K562 (cell line): ENCODE results near the gene FEN1. TPM values are rescaled to one million over a fixed set of nuclear protein-coding genes. Genes with fewer than 3 reads are reported as not detected.

ENCODE experiments used
- CBFA2T3 ChIP-seq: fragments of 450-650 bp; IDR thresholded peaks from 2 replicates; pipeline ENCODE4 v1.6.1; 2017
- CHD4 ChIP-seq: fragments of 200-600 bp; sonication (generic); IDR thresholded peaks from 3 replicates; pipeline ENCODE4 v1.6.1; 2012; ENCODE audit warnings: low read depth, mild to moderate bottlenecking, mixed read lengths, low read length, inconsistent platforms; ENCODE audit not compliant: insufficient read depth, insufficient replicate concordance, poor library complexity, severe bottlenecking
- CXXC5 ChIP-seq: fragments of 250-450 bp; sonication (Bioruptor Pico); IDR thresholded peaks from 2 replicates; pipeline ENCODE4 v1.8.0; 2022; ENCODE audit warnings: inconsistent platforms, mild to moderate bottlenecking, moderate library complexity
- DIDO1 ChIP-seq: fragments of 450-650 bp; IDR thresholded peaks from 2 replicates; pipeline ENCODE4 v1.6.1; 2016; ENCODE audit warnings: low read depth, missing biosample characterization, missing genetic modification characterization
- ETV1 ChIP-seq: fragments of 450-650 bp; conservative IDR thresholded peaks from 2 replicates; pipeline ENCODE4 v1.6.1; 2016; ENCODE audit warnings: missing genetic modification characterization, control low read depth, low read depth, missing compliant biosample characterization
- GTF2A2 ChIP-seq: IDR thresholded peaks from 2 replicates; pipeline ENCODE4 v1.6.1; 2016; ENCODE audit warnings: mild to moderate bottlenecking, missing genetic modification characterization, missing compliant biosample characterization
- ILF3 ChIP-seq: fragments of 450-650 bp; IDR thresholded peaks from 2 replicates; pipeline ENCODE4 v1.6.1; 2018; ENCODE audit warnings: antibody characterized with exemption, mild to moderate bottlenecking, moderate library complexity, borderline replicate concordance
- KDM5B ChIP-seq: fragments of 200-600 bp; sonication (generic); IDR thresholded peaks from 2 replicates; pipeline ENCODE4 v1.6.1; 2012; ENCODE audit warnings: low read depth, mild to moderate bottlenecking, moderate library complexity, low read length, control low read depth, inconsistent platforms; ENCODE audit not compliant: insufficient replicate concordance
- KLF13 ChIP-seq: fragments of 450-650 bp; IDR thresholded peaks from 2 replicates; pipeline ENCODE4 v1.6.1; 2016; ENCODE audit warnings: missing genetic modification characterization, low read depth, mild to moderate bottlenecking, missing compliant biosample characterization, moderate library complexity, borderline replicate concordance
- NCOA1 ChIP-seq: fragments of 450-650 bp; IDR thresholded peaks from 2 replicates; pipeline ENCODE4 v1.6.1; 2016; ENCODE audit warnings: low read depth
- SNAPC5 ChIP-seq: fragments of 250-450 bp; sonication (Bioruptor Pico); IDR thresholded peaks from 2 replicates; pipeline ENCODE4 v1.8.0; 2021; ENCODE audit warnings: moderate library complexity, mild to moderate bottlenecking, inconsistent platforms
- TAF15 ChIP-seq: fragments of 200-400 bp; formaldehyde crosslinking; IDR thresholded peaks from 2 replicates; pipeline ENCODE4 v1.6.1; 2017; ENCODE audit warnings: mild to moderate bottlenecking, low read depth, low read length, moderate library complexity
- ZNF140 ChIP-seq: fragments of 250-450 bp; sonication (Bioruptor Pico); IDR thresholded peaks from 2 replicates; pipeline ENCODE4 v1.8.0; 2021; ENCODE audit warnings: moderate library complexity, mild to moderate bottlenecking, inconsistent platforms
- ZNF212 ChIP-seq: fragments of 450-650 bp; formaldehyde crosslinking; IDR thresholded peaks from 2 replicates; pipeline ENCODE4 v1.4.0; 2020; ENCODE audit warnings: mild to moderate bottlenecking
- ZNF253 ChIP-seq: fragments of 250-450 bp; sonication (Bioruptor Pico); conservative IDR thresholded peaks from 2 replicates; pipeline ENCODE4 v1.6.1; 2021; ENCODE audit warnings: mild to moderate bottlenecking
- ZNF347 ChIP-seq: fragments of 450-650 bp; formaldehyde crosslinking; IDR thresholded peaks from 2 replicates; pipeline ENCODE4 v1.4.0; 2020; ENCODE audit warnings: low read depth, mild to moderate bottlenecking, moderate library complexity
- ZNF354B ChIP-seq: fragments of 250-450 bp; sonication (Bioruptor Pico); IDR thresholded peaks from 2 replicates; pipeline ENCODE4 v1.4.0; 2020
- ZNF707 ChIP-seq: fragments of 250-450 bp; sonication (Bioruptor Pico); conservative IDR thresholded peaks from 2 replicates; pipeline ENCODE4 v1.8.0; 2022; ENCODE audit warnings: inconsistent platforms, mild to moderate bottlenecking, moderate library complexity
- ZNF785 ChIP-seq: fragments of 250-450 bp; sonication (Bioruptor Pico); IDR thresholded peaks from 2 replicates; pipeline ENCODE4 v1.4.0; 2020; ENCODE audit warnings: mild to moderate bottlenecking
- polyA plus RNA-seq, 8 experiments: library from polyadenylated mRNA; depleted of rRNA in 4 of 8; stranded (reverse) in 5 of 8; unstranded in 3 of 8; fragments of >200 nt; fragmentation: Nextera tagmentation in 2 of 8; fragmentation: Illumina TruSeq in 1 of 8; extraction: Ambion mirVana in 2 of 8; extraction: Trizol in 1 of 8; gene quantifications; 2 replicates each; pipeline versions ENCODE4 v1.2.1 to v1.2.3, GENCODE V29; 2011 to 2014; ENCODE audit warnings: inconsistent platforms in 1 of 8, missing spikeins in 1 of 8
- total RNA-seq, 7 experiments: library from RNA; depleted of rRNA in 6 of 7; stranded (reverse); fragments of >200 nt in 6 of 7; fragmentation: Illumina TruSeq in 2 of 7; extraction: Trizol in 2 of 7; gene quantifications; 2 replicates each; pipeline versions ENCODE4 v1.2.1 to v1.2.3, GENCODE V29; 2011 to 2021; ENCODE audit warnings: low replicate concordance in 1 of 7
- TF ChIP-seq, protein P1 (sequence below): sonication (generic); formaldehyde crosslinking; IDR thresholded peaks from 2 replicates; pipeline ENCODE4 v1.8.0; 2023; ENCODE audit warnings: missing genetic modification reagents, mild to moderate bottlenecking, borderline replicate concordance
- TF ChIP-seq, protein P2 (sequence below), 3 experiments: fragments of 200-800 bp in 1 of 3; sonication (Bioruptor generic) in 1 of 3; sonication (generic) in 1 of 3; formaldehyde crosslinking in 1 of 3; IDR thresholded peaks; 2 replicates each; pipeline versions ENCODE4 v1.6.1 to v1.8.0; 2016 to 2022; ENCODE audit warnings: mild to moderate bottlenecking in 2 of 3, missing compliant biosample characterization in 2 of 3, missing genetic modification characterization in 2 of 3, missing genetic modification reagents in 1 of 3

FEN1 gene
- total and polyA plus RNA-seq, 9 of the 15 experiments (the other 6 are each of a cell fraction or from before 2014, with no cell fraction given): 58.1 to 156 (median 137) TPM

DNA sequence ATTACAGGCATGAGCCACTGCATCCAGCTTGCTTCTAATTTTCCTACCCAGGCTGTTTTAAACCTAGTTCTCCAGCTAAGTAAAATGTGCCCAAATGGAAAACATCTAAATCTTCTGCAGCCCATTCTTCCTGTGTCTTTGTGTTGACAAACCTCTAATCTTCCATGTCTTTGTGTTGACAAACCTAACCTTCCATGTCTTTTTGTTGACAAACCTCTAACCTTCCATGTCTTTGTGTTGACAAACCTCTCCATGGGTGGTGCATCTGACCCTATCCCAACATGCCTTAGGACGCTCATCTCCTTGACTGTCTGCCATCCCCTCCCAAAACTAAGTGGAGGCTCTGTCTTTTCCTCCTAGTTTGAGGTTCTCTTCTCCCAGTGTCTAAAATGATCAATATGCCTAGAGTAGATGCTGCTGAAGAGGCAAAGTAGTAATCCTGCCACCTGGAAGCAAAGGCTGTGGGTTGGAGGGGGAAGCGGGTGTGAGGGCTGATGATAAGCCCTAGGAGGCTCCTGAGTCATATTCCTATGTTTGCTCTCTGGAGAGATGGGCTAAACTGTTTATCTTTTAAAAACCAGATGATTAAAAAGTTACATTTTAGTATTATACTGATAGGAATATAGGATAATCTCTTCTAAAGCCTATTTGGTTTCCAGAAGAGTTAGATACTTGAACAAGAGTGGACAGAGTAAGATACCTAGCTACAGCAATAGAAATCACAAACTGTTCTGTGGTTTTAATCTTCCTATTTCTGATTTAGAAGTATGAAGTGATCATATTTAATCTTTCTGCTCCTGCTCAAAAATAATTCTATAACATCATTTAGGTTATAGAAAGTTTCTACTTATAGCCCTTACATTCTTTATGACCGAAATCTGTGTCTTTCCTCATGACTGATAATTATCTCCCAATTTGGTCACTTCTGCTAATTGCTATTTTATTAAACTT lies 7.9 kb downstream of the FEN1 start (continued):
- TF ChIP-seq ZNF347 (CRISPR knock-in tag): no peak
- TF ChIP-seq, protein P1, sequence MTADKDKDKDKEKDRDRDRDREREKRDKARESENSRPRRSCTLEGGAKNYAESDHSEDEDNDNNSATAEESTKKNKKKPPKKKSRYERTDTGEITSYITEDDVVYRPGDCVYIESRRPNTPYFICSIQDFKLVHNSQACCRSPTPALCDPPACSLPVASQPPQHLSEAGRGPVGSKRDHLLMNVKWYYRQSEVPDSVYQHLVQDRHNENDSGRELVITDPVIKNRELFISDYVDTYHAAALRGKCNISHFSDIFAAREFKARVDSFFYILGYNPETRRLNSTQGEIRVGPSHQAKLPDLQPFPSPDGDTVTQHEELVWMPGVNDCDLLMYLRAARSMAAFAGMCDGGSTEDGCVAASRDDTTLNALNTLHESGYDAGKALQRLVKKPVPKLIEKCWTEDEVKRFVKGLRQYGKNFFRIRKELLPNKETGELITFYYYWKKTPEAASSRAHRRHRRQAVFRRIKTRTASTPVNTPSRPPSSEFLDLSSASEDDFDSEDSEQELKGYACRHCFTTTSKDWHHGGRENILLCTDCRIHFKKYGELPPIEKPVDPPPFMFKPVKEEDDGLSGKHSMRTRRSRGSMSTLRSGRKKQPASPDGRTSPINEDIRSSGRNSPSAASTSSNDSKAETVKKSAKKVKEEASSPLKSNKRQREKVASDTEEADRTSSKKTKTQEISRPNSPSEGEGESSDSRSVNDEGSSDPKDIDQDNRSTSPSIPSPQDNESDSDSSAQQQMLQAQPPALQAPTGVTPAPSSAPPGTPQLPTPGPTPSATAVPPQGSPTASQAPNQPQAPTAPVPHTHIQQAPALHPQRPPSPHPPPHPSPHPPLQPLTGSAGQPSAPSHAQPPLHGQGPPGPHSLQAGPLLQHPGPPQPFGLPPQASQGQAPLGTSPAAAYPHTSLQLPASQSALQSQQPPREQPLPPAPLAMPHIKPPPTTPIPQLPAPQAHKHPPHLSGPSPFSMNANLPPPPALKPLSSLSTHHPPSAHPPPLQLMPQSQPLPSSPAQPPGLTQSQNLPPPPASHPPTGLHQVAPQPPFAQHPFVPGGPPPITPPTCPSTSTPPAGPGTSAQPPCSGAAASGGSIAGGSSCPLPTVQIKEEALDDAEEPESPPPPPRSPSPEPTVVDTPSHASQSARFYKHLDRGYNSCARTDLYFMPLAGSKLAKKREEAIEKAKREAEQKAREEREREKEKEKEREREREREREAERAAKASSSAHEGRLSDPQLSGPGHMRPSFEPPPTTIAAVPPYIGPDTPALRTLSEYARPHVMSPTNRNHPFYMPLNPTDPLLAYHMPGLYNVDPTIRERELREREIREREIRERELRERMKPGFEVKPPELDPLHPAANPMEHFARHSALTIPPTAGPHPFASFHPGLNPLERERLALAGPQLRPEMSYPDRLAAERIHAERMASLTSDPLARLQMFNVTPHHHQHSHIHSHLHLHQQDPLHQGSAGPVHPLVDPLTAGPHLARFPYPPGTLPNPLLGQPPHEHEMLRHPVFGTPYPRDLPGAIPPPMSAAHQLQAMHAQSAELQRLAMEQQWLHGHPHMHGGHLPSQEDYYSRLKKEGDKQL (CRISPR knock-in tag): no peak
- TF ChIP-seq NCOA1: 0 out of 2 replicates have a peak, but pooled peaks have one; percentile 8
- no peak for TF ChIP-seq SNAPC5 (CRISPR knock-in tag)
- TF ChIP-seq GTF2A2: no peak
- TF ChIP-seq ILF3: no peak; the same call in 1 of the 2 replicates
- no peak for TF ChIP-seq ETV1
- peak; percentile 97 for TF ChIP-seq CBFA2T3
- no peak for TF ChIP-seq ZNF785
- TF ChIP-seq ZNF707: no peak
- no peak for TF ChIP-seq KDM5B
- TF ChIP-seq DIDO1 (tag): no peak
- no peak for TF ChIP-seq ZNF140 (CRISPR knock-in tag)
- no peak for TF ChIP-seq CHD4
- TF ChIP-seq KLF13: no peak
- TF ChIP-seq, protein P2, sequence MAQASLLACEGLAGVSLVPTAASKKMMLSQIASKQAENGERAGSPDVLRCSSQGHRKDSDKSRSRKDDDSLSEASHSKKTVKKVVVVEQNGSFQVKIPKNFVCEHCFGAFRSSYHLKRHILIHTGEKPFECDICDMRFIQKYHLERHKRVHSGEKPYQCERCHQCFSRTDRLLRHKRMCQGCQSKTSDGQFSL (CRISPR knock-in tag; IDR thresholded peaks at IDR 0.05): no peak
- TF ChIP-seq, protein P2 (tag; IDR thresholded peaks at IDR 0.05): no peak
- no peak for TF ChIP-seq TAF15
- TF ChIP-seq ZNF354B: no peak
- no peak for TF ChIP-seq ZNF253 (CRISPR knock-in tag)
- TF ChIP-seq CXXC5: peak; percentile 32; the same call in 1 of the 2 replicates
- no peak for TF ChIP-seq ZNF212 (CRISPR knock-in tag)
